MM.1S (cell line): ENCODE results near the gene MLLT1.

Experiments used
- DNase-seq: peaks from one replicate; pipeline ENCODE4 v3.0.0-alpha.2; 2015
- H2AFZ ChIP-seq: fragments of 300-600 bp; sonication (generic); 2 replicates; pipeline ENCODE4 v1.6.0; 2016; ENCODE audit warnings: antibody characterized with exemption, low read length
- H3F3A ChIP-seq: fragments of 300-600 bp; sonication (generic); 2 replicates; pipeline ENCODE4 v1.6.1; 2016; ENCODE audit warnings: mild to moderate bottlenecking, antibody characterized with exemption, low read length, moderate library complexity, mixed read lengths; ENCODE audit not compliant: insufficient read depth
- H3K27ac ChIP-seq: fragments of 300-600 bp; sonication (generic); 2 replicates; pipeline ENCODE4 v1.5.1; 2016; ENCODE audit warnings: mild to moderate bottlenecking, low read length
- H3K27me3 ChIP-seq: fragments of 300-600 bp; sonication (generic); replicated peaks from 2 replicates; pipeline ENCODE4 v1.6.0; 2016; ENCODE audit warnings: low read length; ENCODE audit not compliant: insufficient read depth
- H3K36me3 ChIP-seq: fragments of 300-600 bp; sonication (generic); replicated peaks from 2 replicates; pipeline ENCODE4 v1.6.1; 2016; ENCODE audit warnings: mild to moderate bottlenecking, low read length, mixed read lengths; ENCODE audit not compliant: insufficient read depth
- H3K4me1 ChIP-seq: fragments of 300-600 bp; sonication (generic); 2 replicates; pipeline ENCODE4 v1.6.1; 2016; ENCODE audit warnings: low read length, mixed read lengths
- H3K4me2 ChIP-seq: fragments of 300-600 bp; sonication (generic); 2 replicates; pipeline ENCODE4 v1.6.0; 2016; ENCODE audit warnings: low read depth, low read length
- H3K4me3 ChIP-seq: fragments of 300-600 bp; sonication (generic); 2 replicates; pipeline ENCODE4 v1.5.1; 2016; ENCODE audit warnings: low read length, mixed read lengths
- H3K79me2 ChIP-seq: fragments of 300-600 bp; sonication (generic); 2 replicates; pipeline ENCODE4 v1.6.1; 2016; ENCODE audit warnings: mixed run types, low read length, mixed read lengths
- H3K9ac ChIP-seq: fragments of 300-600 bp; sonication (generic); 2 replicates; pipeline ENCODE4 v1.6.1; 2016; ENCODE audit warnings: low read length, mixed read lengths
- H3K9me2 ChIP-seq: fragments of 300-600 bp; sonication (generic); replicated peaks from 2 replicates; pipeline ENCODE4 v1.6.1; 2016; ENCODE audit warnings: mild to moderate bottlenecking, low read length, mixed read lengths; ENCODE audit not compliant: insufficient read depth
- H3K9me3 ChIP-seq: fragments of 300-600 bp; sonication (generic); replicated peaks from 2 replicates; pipeline ENCODE4 v1.6.1; 2016; ENCODE audit warnings: mild to moderate bottlenecking, low read length, mixed read lengths; ENCODE audit not compliant: insufficient read depth
- H4K20me1 ChIP-seq: fragments of 300-600 bp; sonication (generic); 2 replicates; pipeline ENCODE4 v1.6.1; 2016; ENCODE audit warnings: mild to moderate bottlenecking, low read length, moderate library complexity, mixed read lengths; ENCODE audit not compliant: insufficient read depth
- EZH2 ChIP-seq: fragments of 300-600 bp; sonication (generic); optimal IDR thresholded peaks from 2 replicates; pipeline ENCODE3; 2017; ENCODE audit warnings: low read depth, mild to moderate bottlenecking, antibody characterized with exemption, low read length, mixed read lengths
- EZH2phosphoT487 ChIP-seq: fragments of 300-600 bp; sonication (generic); IDR thresholded peaks from 2 replicates; pipeline ENCODE4 v1.6.1; 2018; ENCODE audit warnings: antibody characterized with exemption, low read length
- TF ChIP-seq, protein P1 (sequence below): fragments of 300-600 bp; sonication (generic); IDR thresholded peaks from 2 replicates; pipeline ENCODE4 v1.5.1; 2016; ENCODE audit warnings: antibody characterized with exemption, low read length, mixed read lengths

The MLLT1 gene

DNA sequence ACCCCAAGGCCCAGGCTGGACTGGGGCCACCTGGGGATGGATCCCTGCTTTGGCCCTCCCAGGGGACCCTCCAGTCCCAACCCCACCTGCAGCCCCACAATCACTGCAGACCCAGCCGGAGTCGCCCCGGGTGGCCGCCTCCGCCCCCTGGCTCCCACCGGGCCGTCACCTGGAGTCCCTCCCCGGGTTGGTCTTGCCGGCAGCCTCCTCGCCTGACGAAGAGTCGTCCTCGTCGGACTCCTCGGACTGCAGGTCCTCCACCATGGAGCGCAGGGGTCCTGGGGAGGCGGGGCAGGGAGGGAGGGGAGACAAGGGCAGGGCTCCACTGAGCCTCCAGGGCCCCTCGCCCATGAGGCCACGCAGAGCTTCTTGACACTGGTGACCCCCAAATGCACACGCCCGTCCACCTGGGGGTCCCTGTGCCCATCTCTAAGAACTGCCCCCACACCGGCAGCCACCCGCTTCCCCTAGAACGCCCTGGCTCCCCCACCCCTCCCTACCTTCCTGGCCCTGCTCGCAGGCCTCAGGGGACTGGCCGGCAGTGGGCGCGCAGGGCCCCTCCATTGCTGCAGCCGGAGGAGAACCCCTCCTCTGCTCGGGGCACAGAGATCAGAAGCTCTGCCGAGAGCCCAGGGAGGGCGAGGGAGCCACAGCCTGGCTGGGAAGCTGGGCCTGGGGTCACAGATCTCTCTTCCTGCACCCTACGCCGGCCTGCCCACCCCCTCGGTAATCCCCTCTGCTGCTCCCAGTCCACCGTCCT is 63.4 kb downstream of the MLLT1 start:
- Histone ChIP-seq H3K79me2 (no peaks in the 10 kb centered on the region; the same call in 1 of the 2 replicates), H3K4me2 (no peak overlapping the region), H3K9ac (no peak overlapping the region), H3K4me1 (no peaks in the 10 kb centered on the region), H3K9me2 (no peaks in the 10 kb centered on the region), H2AFZ (no peak overlapping the region), H3K9me3 (no peaks in the 10 kb centered on the region), H3K36me3 (no peaks in the 10 kb centered on the region), H3K27ac (no peak overlapping the region), H3K4me3 (no peak overlapping the region), H4K20me1 (no peaks in the 10 kb centered on the region), H3F3A (no peaks in the 10 kb centered on the region), H3K27me3 (no peaks in the 10 kb centered on the region)
- TF ChIP-seq EZH2phosphoT487, result no peak
- TF ChIP-seq, protein P1, sequence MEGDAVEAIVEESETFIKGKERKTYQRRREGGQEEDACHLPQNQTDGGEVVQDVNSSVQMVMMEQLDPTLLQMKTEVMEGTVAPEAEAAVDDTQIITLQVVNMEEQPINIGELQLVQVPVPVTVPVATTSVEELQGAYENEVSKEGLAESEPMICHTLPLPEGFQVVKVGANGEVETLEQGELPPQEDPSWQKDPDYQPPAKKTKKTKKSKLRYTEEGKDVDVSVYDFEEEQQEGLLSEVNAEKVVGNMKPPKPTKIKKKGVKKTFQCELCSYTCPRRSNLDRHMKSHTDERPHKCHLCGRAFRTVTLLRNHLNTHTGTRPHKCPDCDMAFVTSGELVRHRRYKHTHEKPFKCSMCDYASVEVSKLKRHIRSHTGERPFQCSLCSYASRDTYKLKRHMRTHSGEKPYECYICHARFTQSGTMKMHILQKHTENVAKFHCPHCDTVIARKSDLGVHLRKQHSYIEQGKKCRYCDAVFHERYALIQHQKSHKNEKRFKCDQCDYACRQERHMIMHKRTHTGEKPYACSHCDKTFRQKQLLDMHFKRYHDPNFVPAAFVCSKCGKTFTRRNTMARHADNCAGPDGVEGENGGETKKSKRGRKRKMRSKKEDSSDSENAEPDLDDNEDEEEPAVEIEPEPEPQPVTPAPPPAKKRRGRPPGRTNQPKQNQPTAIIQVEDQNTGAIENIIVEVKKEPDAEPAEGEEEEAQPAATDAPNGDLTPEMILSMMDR, result no peak
- TF ChIP-seq EZH2, result no peak
- no peak for DNase-seq

DNA sequence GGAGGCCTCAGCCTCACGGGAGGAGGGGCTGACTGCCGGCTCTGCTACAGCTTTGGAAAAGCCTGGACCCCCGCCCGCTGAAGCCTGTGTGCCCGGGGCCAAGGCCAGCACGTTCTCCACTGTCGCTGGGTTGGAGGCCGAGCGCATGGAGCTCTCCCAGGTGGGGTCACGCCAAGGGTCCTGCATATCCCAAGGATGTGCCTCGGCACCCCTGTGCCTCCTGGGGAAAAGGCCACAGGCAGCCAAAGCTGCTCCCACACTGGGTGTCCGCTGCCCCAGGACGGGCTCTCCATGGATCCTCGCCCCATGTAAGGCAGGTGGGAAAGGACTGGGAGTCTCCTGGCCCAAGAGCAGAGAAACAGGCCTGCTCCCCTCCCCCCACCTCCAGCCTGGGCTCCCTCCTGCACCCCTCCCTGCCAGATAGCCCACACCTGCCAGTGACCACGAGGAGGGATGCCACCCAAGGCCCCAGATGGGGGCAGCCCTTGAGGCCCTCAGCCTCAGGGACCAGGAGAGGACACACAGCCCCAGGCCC is 64.0 kb downstream of the MLLT1 start:
- Histone ChIP-seq H3K9ac (no peak overlapping the region), H3K36me3 (no peaks in the 10 kb centered on the region), H3K4me2 (no peak overlapping the region), H3K79me2 (no peaks in the 10 kb centered on the region; the same call in 1 of the 2 replicates), H3K9me2 (no peaks in the 10 kb centered on the region), H3K27ac (no peak overlapping the region), H4K20me1 (no peaks in the 10 kb centered on the region), H3K27me3 (no peaks in the 10 kb centered on the region), H3K9me3 (no peaks in the 10 kb centered on the region), H3F3A (no peaks in the 10 kb centered on the region), H3K4me1 (no peaks in the 10 kb centered on the region), H2AFZ (no peak overlapping the region), H3K4me3 (no peak overlapping the region)
- TF ChIP-seq EZH2phosphoT487, result no peak
- TF ChIP-seq EZH2, result no peak
- TF ChIP-seq, protein P1, result no peak
- no peak for DNase-seq

DNA sequence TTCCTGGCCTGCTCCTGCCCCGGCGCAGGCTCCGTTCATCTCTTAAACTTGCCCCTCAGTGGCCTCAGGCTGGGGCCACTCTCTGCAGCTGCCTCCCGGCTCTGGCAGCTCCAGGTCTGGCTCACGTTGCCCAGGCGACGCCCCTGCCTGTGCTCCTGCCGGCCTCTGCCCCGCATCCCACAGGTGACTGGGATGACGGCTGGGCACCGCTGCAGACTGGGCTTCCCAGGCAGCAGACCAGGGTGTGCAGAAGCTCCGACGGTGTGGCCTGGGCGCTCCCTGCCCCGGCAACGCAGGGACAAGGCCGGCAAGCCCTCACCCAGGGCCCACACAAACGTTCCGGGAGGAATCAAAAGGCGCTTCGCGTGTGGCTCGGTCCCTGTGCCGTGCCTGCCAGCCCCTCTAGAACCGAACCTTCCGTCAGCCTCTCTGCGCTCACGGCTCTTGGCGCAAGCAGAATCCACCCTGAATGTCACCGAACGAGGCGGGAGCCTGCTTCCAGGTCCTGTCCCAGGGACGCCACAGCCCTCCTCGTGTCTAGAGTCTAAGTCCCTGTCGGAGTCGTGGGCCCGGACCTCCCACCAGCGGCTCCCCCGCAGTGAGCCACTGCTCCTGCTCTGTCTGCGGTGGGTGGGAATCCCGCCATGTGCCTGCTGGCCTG is 64.8 kb downstream of the MLLT1 start:
- Histone ChIP-seq H4K20me1 (no peaks in the 10 kb centered on the region), H3K4me1 (no peaks in the 10 kb centered on the region), H3K27ac (no peak overlapping the region), H3F3A (no peaks in the 10 kb centered on the region), H2AFZ (no peak overlapping the region), H3K4me3 (no peak overlapping the region), H3K9me2 (no peaks in the 10 kb centered on the region), H3K79me2 (no peaks in the 10 kb centered on the region; the same call in 1 of the 2 replicates), H3K9ac (no peak overlapping the region), H3K36me3 (no peaks in the 10 kb centered on the region), H3K4me2 (no peak overlapping the region), H3K27me3 (no peaks in the 10 kb centered on the region), H3K9me3 (no peaks in the 10 kb centered on the region)
- no peak for DNase-seq
- TF ChIP-seq, protein P1, result no peak
- TF ChIP-seq EZH2phosphoT487, result no peak
- TF ChIP-seq EZH2, result no peak
